ENCODE measurements around the gene SKAP1. TPM values are rescaled to one million over a fixed set of nuclear protein-coding genes. Genes with fewer than 3 reads are reported as not detected.

SKAP1 gene
- total and polyA plus RNA-seq, 9 donors = 0.30 to 6.0 (median 2.4) TPM; not detected in 1

- no peak overlapping the region for H3K27ac ChIP-seq
- intact Hi-C loops (cut with DNase I) = loop anchor here in 1 of 4 donors (10.0 kb wide), 1 partner anchor 242 kb away; the partner anchor contains the start of genes HOXB3 and HOXB5
- DNase-seq = no peak
- H3K4me1 ChIP-seq (ENCODE audit: insufficient read depth) = no peaks in the 10 kb centered on the region
- TF ChIP-seq POLR2A (IDR thresholded peaks at IDR 0.05) (no peak), EP300 (IDR thresholded peaks at IDR 0.05) (no peak)
- TF ChIP-seq, protein P1, sequence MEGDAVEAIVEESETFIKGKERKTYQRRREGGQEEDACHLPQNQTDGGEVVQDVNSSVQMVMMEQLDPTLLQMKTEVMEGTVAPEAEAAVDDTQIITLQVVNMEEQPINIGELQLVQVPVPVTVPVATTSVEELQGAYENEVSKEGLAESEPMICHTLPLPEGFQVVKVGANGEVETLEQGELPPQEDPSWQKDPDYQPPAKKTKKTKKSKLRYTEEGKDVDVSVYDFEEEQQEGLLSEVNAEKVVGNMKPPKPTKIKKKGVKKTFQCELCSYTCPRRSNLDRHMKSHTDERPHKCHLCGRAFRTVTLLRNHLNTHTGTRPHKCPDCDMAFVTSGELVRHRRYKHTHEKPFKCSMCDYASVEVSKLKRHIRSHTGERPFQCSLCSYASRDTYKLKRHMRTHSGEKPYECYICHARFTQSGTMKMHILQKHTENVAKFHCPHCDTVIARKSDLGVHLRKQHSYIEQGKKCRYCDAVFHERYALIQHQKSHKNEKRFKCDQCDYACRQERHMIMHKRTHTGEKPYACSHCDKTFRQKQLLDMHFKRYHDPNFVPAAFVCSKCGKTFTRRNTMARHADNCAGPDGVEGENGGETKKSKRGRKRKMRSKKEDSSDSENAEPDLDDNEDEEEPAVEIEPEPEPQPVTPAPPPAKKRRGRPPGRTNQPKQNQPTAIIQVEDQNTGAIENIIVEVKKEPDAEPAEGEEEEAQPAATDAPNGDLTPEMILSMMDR (IDR thresholded peaks at IDR 0.05) = no peak
- H3K36me3 ChIP-seq = no peaks in the 10 kb centered on the region
- no peaks in the 10 kb centered on the region for H3K9me3 ChIP-seq
- no peak overlapping the region for H3K4me3 ChIP-seq
- no peaks in the 10 kb centered on the region for H3K27me3 ChIP-seq
Measured at GRCh38 chr17:48352630-48353029, 77.4 kb downstream of the SKAP1 start.

GRCh38 chr17:48351911-48352332, 78.1 kb downstream of the SKAP1 start:
- Histone ChIP-seq H3K27me3 (no peaks in the 10 kb centered on the region), H3K9me3 (no peaks in the 10 kb centered on the region), H3K27ac (no peak overlapping the region), H3K4me1 (ENCODE audit: insufficient read depth) (no peaks in the 10 kb centered on the region), H3K4me3 (no peak overlapping the region), H3K36me3 (no peaks in the 10 kb centered on the region)
- intact Hi-C loops (cut with DNase I) = loop anchor here in 1 of 4 donors (10.0 kb wide), 1 partner anchor 243 kb away; the partner anchor contains the start of genes HOXB3 and HOXB5
- DNase-seq = no peak
- no peak for TF ChIP-seq EP300 (IDR thresholded peaks at IDR 0.05)
- TF ChIP-seq, protein P1 (IDR thresholded peaks at IDR 0.05) = no peak
- no peak for TF ChIP-seq POLR2A (IDR thresholded peaks at IDR 0.05)

DNA sequence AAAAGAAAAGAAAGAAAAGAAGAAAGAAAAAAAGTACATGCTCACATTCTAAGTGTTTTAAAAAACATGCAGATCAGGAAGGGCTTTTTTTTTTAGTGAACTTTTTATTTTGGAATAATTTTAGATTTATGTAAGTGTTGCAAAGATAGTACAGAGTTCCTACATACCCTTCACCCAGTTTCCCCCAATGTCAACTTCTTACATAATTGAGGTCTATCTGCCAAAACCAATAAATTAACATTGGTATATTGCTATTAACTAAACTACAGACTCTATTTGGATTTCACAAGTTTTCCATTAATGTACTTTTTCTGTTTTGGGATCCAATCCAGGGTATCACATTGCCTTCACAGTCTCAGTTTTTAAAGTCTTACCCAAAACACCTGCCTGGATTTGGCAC, 81.7 kb downstream of the SKAP1 start:
- TF ChIP-seq EP300 (IDR thresholded peaks at IDR 0.05) = no peak
- TF ChIP-seq, protein P1 (IDR thresholded peaks at IDR 0.05) = no peak
- TF ChIP-seq POLR2A (IDR thresholded peaks at IDR 0.05) = no peak
- DNase-seq = no peak
- intact Hi-C loops (cut with DNase I) = no loop called here

DNA sequence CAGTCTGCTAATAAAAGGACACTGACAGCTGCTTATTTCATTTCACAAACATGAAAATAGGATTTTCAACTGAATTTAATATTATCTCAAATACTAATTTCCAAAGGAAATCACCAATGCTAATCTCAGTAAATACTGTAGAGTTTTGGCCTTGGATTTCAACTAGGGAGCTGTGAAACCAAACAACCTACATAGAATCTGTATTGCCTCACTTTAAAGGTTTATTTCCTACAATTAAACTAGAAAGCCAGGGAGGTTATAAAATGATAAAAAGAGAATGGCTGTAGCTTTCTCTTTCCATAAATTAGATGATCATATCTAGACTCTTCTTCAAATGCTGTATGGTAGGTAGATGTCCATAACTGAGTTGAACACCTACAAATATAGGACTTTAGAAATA, 82.8 kb downstream of the SKAP1 start:
- intact Hi-C loops (cut with DNase I) = no loop called here
- no peaks in the 10 kb centered on the region for H3K4me1 ChIP-seq (ENCODE audit: insufficient read depth)
- H3K36me3 ChIP-seq = no peaks in the 10 kb centered on the region
- H3K4me3 ChIP-seq = no peak overlapping the region
- H3K27ac ChIP-seq = no peak overlapping the region
- no peak for DNase-seq
- H3K27me3 ChIP-seq = no peaks in the 10 kb centered on the region
- TF ChIP-seq POLR2A (IDR thresholded peaks at IDR 0.05) (no peak), EP300 (IDR thresholded peaks at IDR 0.05) (no peak)
- TF ChIP-seq, protein P1 (IDR thresholded peaks at IDR 0.05) = no peak
- H3K9me3 ChIP-seq = no peaks in the 10 kb centered on the region

More for the DNA sequence above, 81.7 kb downstream of the SKAP1 start:
- Histone ChIP-seq H3K27ac (no peak overlapping the region), H3K36me3 (no peaks in the 10 kb centered on the region), H3K4me1 (ENCODE audit: insufficient read depth) (no peaks in the 10 kb centered on the region), H3K27me3 (no peaks in the 10 kb centered on the region), H3K9me3 (no peaks in the 10 kb centered on the region), H3K4me3 (no peak overlapping the region)

GRCh38 chr17:48344251-48344650, 85.8 kb downstream of the SKAP1 start:
- Histone ChIP-seq H3K27me3 (no peaks in the 10 kb centered on the region), H3K9me3 (no peaks in the 10 kb centered on the region), H3K4me3 (no peak overlapping the region), H3K36me3 (no peaks in the 10 kb centered on the region), H3K27ac (no peak overlapping the region), H3K4me1 (ENCODE audit: insufficient read depth) (no peaks in the 10 kb centered on the region)
- intact Hi-C loops (cut with DNase I) = no loop called here
- TF ChIP-seq POLR2A (IDR thresholded peaks at IDR 0.05) = no peak
- no peak for TF ChIP-seq EP300 (IDR thresholded peaks at IDR 0.05)
- TF ChIP-seq, protein P1 (IDR thresholded peaks at IDR 0.05) = no peak
- DNase-seq = no peak

Measured in ovary (tissue), 9 donors.